Fibroblast of lung (primary cell): Measurements from ENCODE around the gene DZIP1L.

Source experiments
- CTCF ChIP-seq, 2 donors: IDR thresholded peaks in 1 of 2; conservative IDR thresholded peaks in 1 of 2; 1 replicate in 1 of 2; 2 replicates in 1 of 2; pipeline ENCODE4 v1.5.1; 2011 to 2012; ENCODE audit warnings: low read length in 2 of 2, control low read depth in 1 of 2, inconsistent platforms in 1 of 2, low read depth in 1 of 2, mild to moderate bottlenecking in 1 of 2
- EZH2 ChIP-seq: IDR thresholded peaks from 2 replicates; pipeline ENCODE4 v1.5.1; 2012; ENCODE audit warnings: low read length, control low read depth, mild to moderate bottlenecking; ENCODE audit errors: missing control alignments

- TF ChIP-seq CTCF (conservative IDR thresholded peaks at IDR 0.05 in 1 of 2, IDR thresholded peaks at IDR 0.05 in 1 of 2; ENCODE audit: low read depth in 1 of 2, low read length in 2 of 2) (no peak), EZH2 (no peak)
Measured at GRCh38 chr3:138019281-138020069, 95.9 kb downstream of the DZIP1L start.
